Cerebellar nuclear complex (tissue), 1 donor: ENCODE data around the gene HS3ST6.
"Not testable (repeated sequence)": the region's sequence is repeated elsewhere in the genome, so short reads cannot be mapped to it uniquely, and the experiment has no call there.

Experiments
- DNase-seq, 2 experiments: peaks; one replicate each; lab custom pipeline; 2025; lab: John Stamatoyannopoulos, UW

The HS3ST6 gene

DNA sequence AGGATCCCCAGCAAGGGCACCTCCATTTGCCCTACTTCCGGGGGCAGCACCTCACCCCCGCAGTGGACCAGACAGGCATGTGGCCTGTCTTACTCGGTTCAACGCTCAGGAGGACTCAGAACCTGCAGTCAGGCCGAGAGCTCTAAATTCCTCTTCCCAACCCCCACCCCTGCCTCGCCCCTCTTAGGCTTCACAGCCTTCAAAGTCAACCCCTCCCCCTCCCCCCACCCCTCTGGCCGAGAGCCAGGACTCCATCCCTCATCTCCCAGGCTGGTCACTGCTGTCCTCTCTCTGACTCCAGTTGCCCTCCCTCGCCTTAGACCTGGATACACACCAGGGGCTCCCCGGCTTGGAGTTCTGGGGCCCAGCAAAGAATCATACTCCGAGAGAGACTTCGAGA lies 8.1 kb upstream of the HS3ST6 start:
- no peak for DNase-seq

DNA sequence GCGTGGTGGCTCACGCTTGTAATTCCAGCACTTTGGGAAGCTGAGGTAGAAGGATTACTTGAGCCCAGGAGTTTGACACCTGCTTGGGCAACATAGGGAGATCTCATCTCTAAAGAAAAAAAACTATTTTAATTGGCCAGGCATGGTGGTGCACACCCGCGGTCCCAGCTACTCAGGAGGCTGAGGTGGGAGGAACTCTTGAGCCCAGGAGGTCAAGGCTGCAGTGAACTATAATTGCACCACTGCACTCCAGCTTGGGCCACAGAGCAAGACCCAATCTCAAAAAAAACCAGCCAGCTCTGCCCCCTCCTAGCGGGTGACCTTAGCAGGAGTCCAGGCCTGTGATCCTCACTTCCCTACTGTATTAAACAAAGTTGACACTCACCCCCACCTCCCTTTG lies 5.9 kb upstream of the HS3ST6 start:
- DNase-seq, result no peak

DNA sequence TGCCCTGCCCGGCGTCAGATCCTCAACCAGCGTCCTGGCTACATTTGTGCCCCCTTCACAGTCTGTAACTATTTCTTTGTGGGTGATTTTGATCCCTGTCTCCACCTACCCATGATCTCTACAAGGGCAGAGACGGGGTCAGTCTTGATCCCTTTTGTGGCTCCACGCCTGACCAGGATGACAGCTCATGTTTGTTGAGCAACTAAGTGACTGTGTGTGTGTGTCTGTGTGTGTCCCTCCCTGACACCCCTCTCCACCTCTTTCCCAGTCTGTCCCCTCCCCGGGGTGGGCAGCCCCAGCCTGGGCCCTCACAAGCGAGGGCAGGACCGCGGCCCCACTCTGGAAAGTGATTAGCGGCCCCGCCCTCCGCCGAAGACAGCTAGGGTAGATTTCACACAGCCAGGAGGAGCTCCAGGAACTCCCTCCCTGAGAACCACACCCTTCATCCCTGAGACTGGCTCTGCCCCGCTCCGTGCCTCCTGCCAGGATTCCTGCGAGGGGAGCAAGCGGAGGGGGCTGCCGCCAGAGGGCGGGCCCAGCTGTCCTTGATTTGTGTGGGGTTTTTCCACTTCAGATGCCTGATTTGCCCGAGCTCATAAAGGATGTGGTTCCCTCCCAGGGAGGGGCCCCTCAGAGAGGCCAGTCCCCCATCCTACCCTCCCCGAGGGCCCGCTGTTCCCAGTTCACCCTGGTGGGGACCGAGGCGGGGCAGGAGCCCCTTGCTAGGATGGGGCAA lies 5.3 kb upstream of the HS3ST6 start:
- DNase-seq, result no peak

DNA sequence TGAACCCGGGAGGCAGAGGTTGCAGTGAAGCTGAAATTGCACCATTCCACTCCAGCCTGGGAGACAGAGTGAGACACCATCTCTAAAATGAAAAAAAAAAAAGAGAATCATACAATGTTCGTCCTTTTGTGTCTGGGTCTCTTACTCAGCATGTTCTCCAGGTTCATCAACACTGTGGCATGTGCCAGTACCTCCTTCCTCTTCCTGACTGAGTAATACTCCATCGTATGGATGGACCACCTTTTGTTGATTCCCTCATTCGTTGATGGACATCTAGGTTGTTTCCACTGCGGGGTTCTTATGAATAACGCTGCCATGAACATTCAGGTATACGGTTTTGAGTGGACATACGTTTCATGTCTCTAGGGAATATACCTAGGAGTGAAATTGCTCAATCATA lies 4.1 kb upstream of the HS3ST6 start:
- no peak for DNase-seq

DNA sequence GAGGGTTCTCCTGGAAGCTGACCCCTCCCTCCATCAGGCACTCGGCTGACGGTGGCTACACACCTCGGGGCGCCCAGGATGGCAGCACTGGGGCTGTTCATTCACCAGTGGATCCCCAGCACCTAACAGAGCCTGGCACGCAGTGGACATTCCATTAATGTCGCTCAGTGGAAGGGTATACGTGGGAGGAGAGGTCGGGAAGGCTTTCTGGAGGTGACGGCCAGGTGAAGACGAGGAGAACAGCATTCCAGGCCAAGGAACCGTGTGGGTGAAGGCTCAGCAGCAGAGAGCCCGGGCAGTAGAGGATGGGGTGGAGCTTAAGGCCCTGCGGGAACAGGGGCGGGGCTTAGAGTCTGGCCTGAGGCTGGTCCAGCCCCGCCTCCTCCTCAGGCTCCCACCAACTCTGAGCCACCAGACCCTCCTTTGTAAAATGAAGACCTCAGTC lies 2.5 kb upstream of the HS3ST6 start:
- DNase-seq, result no peak

DNA sequence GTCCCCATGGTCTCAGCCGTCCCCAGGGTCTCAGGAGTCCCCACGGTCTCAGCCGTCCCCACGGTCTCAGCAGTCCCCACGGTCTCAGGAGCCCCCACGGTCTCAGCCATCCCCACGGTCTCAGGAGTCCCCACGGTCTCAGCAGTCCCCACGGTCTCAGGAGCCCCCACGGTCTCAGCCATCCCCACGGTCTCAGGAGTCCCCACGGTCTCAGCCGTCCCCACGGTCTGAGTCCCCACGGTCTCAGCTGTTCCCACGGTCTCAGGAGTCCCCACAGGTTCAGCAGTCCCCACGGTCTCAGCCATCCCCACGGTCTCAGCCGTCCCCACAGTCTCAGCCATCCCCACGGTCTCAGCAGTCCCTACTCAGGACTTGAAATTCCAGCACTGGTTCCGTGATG lies 1.9 kb upstream of the HS3ST6 start:
- DNase-seq, result not testable (repeated sequence)

DNA sequence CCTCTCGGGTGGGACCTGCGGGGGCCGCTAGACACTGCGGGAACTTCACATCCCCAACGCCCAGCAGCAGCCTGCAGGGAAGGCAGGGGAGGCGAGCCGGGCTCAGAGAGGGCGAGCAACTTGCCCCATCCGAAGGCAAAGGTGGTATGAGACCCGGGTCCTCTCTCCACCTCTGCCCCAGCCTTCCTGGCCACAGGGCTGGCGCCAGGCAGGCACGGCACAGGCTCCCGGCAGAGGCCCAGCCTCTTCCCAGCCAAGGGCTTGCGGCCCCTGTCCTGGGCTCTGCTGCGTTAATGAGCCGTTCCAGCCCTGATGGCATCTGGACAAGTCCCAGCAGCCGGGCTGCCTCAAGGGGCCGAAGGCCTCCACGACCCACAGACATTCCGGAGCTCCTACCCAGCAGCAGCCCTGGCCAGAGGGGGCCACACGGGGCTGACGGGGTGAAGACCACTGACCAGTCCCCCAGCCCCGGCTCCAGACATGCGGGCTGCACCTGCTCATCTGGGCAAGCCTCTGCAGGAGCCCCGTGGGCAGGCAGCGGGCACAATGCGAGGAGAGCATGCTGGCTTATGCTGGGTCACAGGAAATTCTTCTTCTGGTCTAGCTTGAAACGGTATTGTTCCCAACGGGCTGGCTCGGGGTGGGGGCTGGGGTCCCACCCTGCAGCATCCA lies 1.2 kb upstream of the HS3ST6 start:
- no peak for DNase-seq

DNA sequence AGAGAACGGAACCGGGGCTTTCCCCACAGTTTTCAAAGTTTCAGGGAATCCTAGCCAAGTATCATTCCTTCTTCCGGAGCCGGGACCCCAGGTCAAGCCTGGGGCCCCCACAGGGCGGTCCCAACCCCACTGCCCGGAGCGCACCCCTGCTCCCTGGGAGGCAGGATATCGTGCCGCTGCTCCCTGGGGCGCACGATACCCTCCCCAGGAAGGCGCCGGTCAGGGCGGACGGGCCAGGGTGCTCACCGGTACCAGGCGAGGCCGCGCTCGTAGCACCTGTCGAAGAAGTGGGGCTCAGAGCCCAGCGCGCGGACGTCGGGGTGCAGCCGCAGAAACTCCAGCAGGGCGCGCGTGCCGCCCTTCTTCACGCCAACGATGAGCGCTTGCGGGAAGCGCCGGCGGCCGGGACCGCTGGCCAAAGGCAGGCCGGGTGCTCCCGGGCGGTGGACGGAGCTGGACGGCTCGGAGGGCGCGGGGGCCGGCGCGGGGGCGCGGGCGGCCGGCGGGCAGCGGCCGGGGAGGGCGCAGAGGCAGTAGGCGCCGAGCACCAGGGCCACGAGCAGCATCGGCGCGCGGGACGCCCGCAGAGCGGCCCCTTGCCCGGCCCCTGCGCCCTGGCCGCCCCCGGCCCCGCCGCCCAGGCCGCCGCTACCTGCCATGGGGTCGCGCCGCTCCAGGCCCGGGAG lies 407 bp downstream of the HS3ST6 start:
- DNase-seq, result no peak

DNA sequence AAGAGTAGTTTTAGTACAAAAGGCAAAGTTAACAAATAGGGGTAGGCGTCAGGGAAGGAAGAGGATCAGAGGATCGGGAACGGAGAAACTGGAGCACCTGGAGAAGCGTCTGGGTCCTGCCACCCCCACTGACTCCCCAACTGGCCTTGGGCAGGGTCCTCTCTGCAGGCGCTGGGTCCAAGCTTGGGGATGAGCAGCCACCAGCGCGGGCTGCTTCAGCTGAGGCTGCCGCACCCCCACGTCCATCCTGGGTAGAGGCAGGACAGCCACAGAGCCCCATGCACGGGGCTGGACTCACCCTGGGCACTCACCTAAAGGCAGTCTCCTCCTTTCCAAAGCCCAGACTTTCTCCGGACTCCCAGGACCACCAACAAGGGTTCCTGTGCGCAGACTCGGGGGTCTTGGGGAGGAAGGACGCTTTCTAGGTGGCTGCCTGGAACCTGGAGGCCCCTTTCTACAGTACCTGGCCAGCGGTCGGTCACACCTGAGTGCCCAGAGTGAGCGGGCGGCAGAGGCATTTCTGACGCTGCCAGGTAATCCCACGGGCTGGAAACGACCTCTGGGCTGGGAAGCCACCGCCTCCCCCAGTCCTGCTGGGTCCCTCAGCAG lies 1.1 kb downstream of the HS3ST6 start:
- DNase-seq, result no peak

DNA sequence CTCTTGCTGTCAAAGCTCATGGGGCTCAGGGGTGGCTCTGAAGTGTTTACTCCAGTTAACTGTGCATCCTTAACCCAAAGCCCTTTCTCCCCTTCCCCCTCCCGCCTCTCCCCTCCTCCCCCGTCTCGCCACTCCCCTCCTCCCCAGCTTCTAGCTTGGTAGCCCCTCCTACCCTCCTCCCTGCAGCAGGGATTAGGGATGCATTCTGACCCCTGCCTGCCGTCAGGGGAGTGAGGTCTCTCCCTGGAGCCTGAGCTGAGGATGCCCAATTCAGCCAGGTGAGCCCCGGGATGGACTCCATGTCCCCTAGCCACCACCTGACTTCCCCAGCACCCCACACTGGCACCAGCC lies 1.6 kb downstream of the HS3ST6 start:
- no peak for DNase-seq

DNA sequence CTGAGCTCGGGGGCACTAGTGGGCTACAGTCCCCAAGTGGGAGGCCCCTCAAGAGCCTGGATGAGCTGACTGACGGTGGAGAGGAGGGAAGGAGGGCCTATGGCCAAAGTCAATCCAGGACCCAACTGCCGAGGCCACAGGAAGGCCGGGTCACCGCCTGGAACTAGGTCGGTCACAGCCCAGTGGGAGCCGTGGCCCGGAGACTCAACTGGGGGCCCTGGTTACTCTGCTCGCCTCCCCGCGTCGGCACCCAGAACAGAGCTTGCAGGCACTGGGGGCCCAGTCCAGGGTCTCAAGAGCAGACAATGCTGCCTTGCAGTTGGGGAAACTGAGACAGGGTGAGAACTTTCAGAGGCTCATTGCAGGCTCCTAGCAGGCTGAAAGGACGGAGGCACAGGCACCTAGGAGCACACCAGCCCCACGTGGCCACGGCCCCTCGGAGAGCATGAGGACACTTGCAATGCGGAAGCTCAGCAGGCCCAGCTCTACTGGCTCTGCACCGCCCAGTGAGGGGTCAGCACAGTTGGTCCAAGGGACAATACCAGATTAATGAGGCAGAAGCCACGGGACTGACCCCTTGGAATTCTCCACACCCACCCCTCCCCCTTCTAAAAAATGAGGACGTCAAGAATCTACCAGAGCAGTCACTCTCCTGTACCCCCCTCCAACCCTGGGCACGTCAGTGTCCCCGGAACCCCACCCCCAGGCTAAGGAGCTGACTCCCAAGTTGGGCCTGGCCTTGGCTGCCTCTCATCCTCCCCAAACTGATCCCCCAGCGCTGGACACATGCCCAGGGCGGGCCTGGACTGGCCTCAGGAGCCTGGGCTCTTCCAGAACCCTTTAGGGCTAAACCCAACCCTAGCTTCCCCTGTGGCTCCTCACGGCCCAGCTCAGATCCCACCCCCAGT lies 2.2 kb downstream of the HS3ST6 start:
- DNase-seq, result no peak

DNA sequence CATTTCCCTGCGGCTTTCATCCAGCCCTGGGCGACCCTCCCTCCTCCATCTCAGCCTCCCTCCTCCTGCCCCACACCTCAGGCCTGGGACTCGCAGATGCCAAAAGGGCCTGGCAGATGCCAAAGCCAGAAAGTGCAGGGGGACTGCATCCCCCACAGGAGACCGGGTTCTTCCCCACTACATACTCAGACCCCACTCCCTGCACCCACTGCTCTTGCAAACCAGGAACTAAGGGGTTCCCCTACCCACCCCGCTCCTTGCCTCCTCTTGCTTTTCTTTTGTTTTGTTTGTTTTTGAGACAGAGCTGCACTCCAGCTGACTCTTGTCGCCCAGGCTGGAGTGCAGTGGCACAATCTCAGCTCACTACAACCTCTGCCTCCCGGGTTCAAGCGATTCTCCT lies 3.2 kb downstream of the HS3ST6 start:
- no peak for DNase-seq

DNA sequence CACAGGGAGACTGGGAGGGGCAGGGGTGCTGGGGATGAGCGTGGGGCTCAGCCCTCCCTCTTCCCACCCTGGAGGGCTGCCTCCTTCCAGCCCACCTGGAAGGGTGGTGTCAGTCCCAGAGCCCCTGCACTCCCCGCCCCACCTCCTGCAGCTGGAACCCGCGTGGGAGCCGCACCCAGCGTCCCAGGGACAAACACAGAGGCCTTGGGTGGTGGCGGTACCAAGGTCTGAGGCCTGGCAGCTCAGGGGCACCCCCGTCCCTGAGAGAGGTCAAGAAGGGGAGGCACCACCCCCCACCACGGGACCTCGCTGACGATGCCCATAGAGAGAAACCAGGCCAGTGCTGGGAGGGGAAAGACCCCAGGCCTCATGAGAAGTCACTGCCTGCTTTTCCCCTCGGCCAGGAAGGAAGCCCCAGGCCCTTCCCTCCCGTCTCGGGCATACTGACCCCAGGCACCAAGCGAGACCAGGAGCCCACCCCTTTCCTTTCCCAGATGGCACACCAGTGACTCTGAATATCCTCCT lies 4.1 kb downstream of the HS3ST6 start:
- no peak for DNase-seq

DNA sequence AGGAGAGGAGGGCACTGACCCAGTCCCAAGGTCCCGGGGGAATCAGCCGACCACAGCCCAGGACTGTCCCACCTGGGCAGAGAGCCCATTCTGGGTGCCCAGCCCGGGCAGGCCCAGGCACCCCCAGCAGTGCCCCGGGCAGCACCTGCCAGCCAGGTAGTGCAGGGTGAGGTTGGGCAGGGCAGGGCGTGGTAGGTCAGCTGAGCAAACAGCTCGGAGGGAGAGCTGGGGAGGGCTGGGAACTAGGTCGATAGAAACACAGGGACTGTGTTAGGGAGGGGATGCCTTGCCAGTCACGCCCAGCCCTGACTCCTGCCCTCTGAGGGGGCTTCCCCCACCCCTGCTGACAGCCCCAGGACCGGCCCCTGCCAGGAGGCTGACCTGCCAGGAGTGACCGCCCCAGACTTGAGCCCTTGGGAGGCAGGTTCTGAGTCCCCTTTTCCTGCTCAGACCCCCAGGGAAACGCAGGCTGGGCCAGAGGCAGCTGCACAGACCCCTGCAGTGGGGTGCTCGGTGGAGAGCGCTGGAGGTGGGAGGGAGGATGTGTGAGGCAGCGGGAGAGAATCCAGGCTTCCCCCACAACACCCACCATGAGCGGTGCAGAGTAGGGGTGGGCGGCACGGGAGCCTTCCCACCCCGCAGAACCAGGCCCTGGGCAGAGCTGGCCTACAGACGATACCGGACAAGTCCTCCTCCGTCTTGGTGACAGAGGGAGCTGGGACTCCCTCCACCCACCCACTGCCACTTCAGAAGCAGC lies 4.7 kb downstream of the HS3ST6 start:
- no peak for DNase-seq

DNA sequence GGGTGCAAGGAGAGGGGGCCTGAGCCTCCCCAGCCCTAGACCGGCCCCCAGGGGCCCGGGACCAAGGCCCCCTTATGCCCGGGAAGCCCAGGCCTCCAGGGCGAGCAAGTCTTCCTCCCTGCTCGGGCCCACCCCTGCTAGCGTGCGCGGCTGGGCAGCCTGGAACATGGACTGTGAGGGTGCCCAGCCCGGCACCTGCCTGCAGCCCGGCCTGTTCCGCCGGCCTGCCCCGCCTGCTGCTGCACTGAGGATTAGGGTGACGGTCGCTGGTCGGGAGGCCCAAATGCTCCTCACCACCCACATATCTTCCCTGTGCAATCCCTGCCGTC lies 6.0 kb downstream of the HS3ST6 start:
- DNase-seq, result no peak

DNA sequence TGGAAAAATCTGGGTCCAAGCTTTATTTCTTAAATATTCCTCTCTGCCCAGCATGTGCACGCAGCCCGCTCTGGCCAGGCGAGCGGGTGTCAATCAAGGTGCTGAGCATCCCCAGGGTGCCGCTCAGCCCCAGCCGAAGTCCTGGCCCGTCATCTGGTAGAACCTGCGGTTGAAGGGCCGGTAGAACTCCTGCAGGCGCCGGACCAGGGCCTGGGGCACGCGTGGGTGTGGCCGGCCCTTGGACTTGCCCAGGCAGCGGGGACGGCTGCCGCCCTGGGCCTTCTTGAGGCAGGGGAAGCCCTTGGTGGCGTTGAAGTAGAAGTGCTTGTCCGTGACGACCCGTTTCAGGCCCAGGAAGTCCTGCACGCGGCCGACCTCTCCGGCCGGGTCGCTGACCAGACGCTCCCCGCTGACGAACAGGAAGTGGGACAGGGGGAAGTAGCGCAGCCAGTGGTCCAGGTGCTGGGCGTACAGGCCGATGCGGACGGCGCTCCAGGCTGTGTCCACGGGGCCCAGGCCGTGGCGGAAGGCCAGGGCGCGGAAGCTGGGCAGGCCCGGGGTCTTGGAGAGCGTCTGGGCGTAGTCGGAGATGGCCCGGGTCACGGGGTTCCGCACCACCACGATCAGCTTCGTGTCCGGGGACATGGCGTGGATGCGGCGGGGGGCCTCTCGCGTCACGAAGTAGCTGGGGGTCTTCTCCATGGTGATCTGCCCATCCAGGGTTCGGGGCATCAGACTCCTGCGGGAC lies 6.6 kb downstream of the HS3ST6 start:
- no peak for DNase-seq

DNA sequence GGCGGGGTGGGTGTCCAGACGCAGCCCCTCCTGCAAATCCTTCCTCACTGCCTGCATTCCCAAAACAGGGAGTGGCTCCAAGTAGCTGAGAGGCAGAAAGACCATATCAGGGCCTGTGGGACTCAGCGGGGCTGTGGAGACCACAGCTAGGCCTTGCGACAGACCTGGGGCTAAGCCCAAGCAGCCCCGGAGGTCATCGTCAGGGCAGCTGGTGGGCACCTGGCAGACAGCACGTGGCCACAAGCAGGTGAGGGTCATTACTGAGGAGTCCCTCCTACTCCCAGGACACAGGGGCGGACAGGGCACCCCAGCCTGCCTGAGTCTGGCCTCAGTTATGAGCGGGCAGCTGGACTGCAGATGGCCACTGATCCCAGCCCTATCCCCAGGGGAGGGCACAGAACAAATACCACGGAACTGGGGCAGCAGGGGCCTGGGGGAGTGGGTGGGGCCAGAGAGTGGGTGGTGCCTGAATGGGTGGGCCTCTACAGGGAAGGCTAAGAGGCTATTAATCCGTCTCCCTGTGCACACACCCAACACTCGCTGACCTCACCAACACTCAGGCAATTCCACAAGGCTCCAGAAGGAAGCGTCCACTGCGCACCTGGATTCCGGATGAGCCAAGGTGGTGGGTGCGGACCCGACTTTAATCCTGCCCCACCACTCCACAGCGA lies 8.5 kb downstream of the HS3ST6 start:
- no peak for DNase-seq

DNA sequence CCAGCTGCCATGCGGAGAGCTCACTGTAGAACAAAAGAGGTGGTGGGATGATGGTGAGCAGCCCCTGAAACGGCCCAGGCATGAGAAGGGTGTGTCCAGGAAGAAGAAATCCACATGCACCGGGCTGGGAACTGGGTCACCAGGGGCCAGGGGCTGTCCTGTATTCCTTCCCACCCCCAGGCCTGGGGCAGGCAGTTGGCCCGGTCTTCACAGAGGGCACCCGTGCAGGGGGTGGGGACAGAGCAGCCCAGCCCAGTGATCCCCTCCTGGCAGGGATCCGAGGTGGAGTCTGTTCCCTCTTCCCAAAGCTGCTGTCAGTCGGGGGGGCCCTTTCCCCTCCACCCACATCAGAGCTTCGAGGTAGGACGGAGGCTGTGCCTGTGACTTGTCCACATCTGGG lies 9.2 kb downstream of the HS3ST6 start:
- no peak for DNase-seq

DNA sequence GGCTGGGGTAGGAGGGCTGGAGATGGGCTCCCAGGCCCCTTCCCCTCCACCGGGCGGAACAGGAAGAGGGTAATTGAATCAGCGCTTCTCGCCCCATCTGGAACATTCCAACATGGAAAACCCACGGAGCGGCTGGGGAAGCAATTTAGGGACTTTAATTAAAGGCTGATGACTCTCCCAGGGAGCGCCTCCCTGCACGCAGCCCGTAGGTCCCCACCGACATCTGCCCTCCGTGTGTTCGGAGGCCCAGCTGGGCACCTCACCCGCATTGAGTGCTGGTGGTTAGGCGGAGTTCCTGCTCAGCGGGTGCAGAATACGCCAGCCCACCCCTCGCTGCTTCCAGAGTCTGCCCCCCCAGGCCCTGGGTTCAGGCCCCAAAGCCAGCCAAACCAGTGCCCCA lies 10.0 kb downstream of the HS3ST6 start:
- no peak for DNase-seq
